AG04450 (cell line): ENCODE results near the gene TMED6. TPM values are rescaled to one million over a fixed set of nuclear protein-coding genes. Genes with fewer than 3 reads are reported as not detected.

Experiments used
- CTCF ChIA-PET: fragments of 300-600, 350-600 bp; formaldehyde crosslinking; extraction: SDS; loops from one replicate; lab custom pipeline; 2022; ENCODE audit warnings: antibody characterized with exemption, inconsistent platforms; lab: Charles Lee
- POLR2A ChIA-PET: fragments of 350-600 bp; formaldehyde crosslinking; extraction: SDS; loops from one replicate; lab custom pipeline; 2021; ENCODE audit warnings: antibody characterized with exemption, inconsistent platforms; lab: Yijun Ruan, JAX
- DNase-seq: peaks from one replicate; pipeline ENCODE4 v3.0.0-alpha.2; 2011; ENCODE audit warnings: low read depth, low spot score
- H3K27ac ChIP-seq: one replicate; pipeline ENCODE4 v1.5.1; 2012; ENCODE audit warnings: low read depth, low read length, control low read depth
- H3K27me3 ChIP-seq: one replicate; pipeline ENCODE4 v1.6.0; 2012; ENCODE audit warnings: low read length; ENCODE audit not compliant: control insufficient read depth, insufficient read depth
- H3K4me3 ChIP-seq: 2 replicates; pipeline ENCODE4 v1.5.1; 2011; ENCODE audit warnings: mild to moderate bottlenecking, low read depth, low read length, control low read depth
- H3K9me3 ChIP-seq: 2 replicates; pipeline ENCODE4 v1.5.1; 2012; ENCODE audit warnings: low read length; ENCODE audit not compliant: control insufficient read depth, insufficient read depth
- polyA plus RNA-seq: library from polyadenylated mRNA; depleted of rRNA; stranded (reverse); fragments of >200 nt; gene quantifications from 2 replicates; pipeline ENCODE4 v1.2.3, GENCODE V29; 2011
- TF ChIP-seq, protein P1 (sequence below): IDR thresholded peaks from 2 replicates; pipeline ENCODE4 v1.5.1; 2011; ENCODE audit warnings: low read depth, low read length, control low read depth, inconsistent platforms

The TMED6 gene
- polyA plus RNA-seq, 1 experiment, result not detected

DNA sequence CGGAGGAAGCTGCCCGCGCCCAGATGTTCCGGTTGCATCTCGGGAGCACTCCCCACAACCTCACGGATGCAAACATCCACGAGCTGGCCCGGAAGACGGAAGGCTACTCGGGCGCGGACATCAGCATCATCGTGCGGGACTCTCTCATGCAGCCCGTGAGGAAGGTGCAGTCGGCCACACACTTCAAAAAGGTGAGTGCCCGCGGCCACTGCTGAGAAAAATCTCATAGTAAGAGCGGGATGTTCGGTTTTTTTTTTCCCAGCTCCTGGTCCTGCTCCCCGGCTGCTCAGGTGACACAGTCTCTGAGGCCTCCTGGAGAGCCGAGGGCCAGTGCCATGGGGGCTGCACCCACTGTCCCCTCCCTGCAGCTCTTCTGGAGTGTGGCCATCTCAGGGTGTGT, 30.5 kb downstream of the TMED6 start:
- Histone ChIP-seq H3K27me3 (no peaks in the 10 kb centered on the region), H3K4me3 (no peak overlapping the region), H3K9me3 (no peaks in the 10 kb centered on the region; the same call in 1 of the 2 replicates), H3K27ac (no peak overlapping the region)
- ChIA-PET CTCF (no interaction called here), POLR2A (no interaction called here)
- no peak for DNase-seq
- TF ChIP-seq, protein P1, sequence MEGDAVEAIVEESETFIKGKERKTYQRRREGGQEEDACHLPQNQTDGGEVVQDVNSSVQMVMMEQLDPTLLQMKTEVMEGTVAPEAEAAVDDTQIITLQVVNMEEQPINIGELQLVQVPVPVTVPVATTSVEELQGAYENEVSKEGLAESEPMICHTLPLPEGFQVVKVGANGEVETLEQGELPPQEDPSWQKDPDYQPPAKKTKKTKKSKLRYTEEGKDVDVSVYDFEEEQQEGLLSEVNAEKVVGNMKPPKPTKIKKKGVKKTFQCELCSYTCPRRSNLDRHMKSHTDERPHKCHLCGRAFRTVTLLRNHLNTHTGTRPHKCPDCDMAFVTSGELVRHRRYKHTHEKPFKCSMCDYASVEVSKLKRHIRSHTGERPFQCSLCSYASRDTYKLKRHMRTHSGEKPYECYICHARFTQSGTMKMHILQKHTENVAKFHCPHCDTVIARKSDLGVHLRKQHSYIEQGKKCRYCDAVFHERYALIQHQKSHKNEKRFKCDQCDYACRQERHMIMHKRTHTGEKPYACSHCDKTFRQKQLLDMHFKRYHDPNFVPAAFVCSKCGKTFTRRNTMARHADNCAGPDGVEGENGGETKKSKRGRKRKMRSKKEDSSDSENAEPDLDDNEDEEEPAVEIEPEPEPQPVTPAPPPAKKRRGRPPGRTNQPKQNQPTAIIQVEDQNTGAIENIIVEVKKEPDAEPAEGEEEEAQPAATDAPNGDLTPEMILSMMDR, result no peak

DNA sequence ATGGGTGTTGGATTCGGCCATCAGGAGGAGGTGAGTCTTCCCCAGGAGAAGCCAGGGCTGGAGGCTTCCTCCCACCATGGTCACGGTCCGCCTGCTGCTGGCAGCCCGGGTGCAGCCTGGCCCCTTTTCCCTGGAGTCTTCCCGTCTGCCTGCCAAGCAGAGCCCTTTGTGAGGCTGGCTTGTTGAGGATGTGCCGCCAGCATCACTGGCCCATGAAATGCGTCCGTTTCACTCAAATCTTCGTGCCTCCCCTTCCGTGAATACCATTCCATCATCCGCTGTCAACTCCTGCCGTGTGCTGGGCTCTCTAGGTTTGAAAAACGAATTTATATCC, 30.9 kb downstream of the TMED6 start:
- H3K9me3 ChIP-seq, result no peaks in the 10 kb centered on the region; the same call in 1 of the 2 replicates
- CTCF ChIA-PET, result no interaction called here
- H3K27me3 ChIP-seq, result no peaks in the 10 kb centered on the region
- no peak overlapping the region for H3K27ac ChIP-seq
- DNase-seq, result no peak
- H3K4me3 ChIP-seq, result no peak overlapping the region
- POLR2A ChIA-PET, result no interaction called here
- TF ChIP-seq, protein P1, result no peak

DNA sequence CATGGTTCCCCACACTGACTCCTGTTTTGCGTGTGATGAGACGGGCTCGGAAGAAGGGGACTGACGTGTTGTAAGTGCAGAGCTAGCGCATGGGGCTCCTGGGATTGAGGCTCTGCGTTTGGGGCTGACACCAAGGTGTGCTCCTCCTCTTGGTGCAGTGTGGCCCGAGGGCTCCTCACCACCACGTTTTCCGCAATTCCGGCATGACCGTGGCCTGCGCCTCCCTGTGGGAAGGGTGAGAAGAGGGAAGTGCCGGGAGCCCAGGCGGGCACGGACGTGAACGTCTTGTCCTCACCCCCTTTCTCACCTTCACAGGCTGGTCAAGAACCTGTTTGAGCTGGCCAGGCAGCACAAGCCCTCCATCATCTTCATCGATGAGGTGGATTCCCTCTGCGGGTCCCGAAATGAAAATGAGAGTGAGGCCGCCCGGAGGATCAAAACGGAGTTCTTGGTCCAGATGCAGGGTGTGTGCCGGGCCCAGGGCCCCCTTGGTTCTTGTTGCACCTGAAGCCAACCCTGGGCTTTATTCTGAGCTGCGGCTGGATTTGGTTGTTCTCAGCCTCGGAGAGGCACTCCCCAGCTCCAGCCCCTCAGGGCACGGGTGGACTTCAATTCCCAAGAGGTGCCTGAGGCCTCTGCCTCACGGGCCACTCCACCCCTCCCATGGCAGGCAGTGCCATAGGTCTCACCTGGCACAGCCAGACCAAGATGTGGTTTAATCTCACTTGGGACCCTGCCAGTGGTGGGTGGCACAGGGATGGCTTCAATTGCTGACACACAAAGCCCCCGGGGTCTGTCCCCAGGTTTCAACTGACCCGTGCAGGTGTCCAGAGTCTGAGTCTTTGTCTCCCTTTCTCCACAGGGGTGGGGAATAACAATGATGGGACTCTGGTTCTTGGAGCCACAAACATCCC, 31.5 kb downstream of the TMED6 start:
- H3K9me3 ChIP-seq, result no peaks in the 10 kb centered on the region; the same call in 1 of the 2 replicates
- DNase-seq, result no peak
- ChIA-PET POLR2A (no interaction called here), CTCF (no interaction called here)
- H3K27ac ChIP-seq, result no peak overlapping the region
- TF ChIP-seq, protein P1, result no peak
- H3K27me3 ChIP-seq, result no peaks in the 10 kb centered on the region
- no peak overlapping the region for H3K4me3 ChIP-seq

DNA sequence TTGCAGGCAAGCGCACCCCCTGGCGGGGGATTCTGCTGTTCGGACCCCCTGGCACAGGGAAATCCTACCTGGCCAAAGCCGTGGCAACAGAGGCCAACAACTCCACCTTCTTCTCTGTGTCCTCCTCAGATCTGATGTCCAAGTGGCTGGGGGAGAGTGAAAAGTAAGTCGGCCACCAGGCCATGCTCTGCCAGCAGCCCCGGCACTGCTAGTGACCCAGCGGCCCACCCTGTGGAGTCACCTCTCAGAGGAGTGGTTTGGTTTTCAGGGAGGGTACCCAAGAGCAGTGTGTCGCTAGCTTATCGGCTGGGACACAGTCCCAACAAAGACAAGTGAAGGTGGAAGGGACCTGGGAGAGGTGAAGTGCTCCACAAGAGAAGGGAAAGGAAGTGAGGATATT, 32.2 kb downstream of the TMED6 start:
- TF ChIP-seq, protein P1, result no peak
- POLR2A ChIA-PET, result no interaction called here
- CTCF ChIA-PET, result no interaction called here
- H3K27me3 ChIP-seq, result no peaks in the 10 kb centered on the region
- H3K27ac ChIP-seq, result no peak overlapping the region
- H3K4me3 ChIP-seq, result no peak overlapping the region
- no peaks in the 10 kb centered on the region; the same call in 1 of the 2 replicates for H3K9me3 ChIP-seq
- DNase-seq, result no peak

DNA sequence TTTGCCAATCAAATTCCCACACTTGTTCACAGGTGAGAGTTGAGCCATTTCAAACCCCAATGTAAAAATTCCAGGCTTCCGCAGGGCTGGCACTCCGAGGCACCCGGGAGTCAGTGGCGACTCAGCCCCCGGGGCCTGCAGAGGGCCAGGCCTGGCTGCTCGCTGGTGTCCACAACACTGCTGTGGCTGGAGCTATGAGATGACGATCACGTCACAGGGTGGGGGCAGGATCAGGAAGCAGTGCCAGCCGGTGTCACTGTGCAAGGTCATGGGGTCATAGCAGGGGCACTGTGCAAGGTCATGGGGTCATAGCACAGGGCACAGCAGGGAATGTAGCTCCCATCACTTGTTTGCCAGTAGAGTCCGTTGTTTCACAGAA, 32.7 kb downstream of the TMED6 start:
- ChIA-PET CTCF (no interaction called here), POLR2A (no interaction called here)
- no peaks in the 10 kb centered on the region for H3K27me3 ChIP-seq
- no peaks in the 10 kb centered on the region; the same call in 1 of the 2 replicates for H3K9me3 ChIP-seq
- no peak overlapping the region for H3K4me3 ChIP-seq
- no peak for DNase-seq
- TF ChIP-seq, protein P1, result no peak
- no peak overlapping the region for H3K27ac ChIP-seq
